IMR-90 (cell line): Measurements from ENCODE around the gene TGFB2. TPM values are rescaled to one million over a fixed set of nuclear protein-coding genes. Genes with fewer than 3 reads are reported as not detected.

Source experiments
- ATAC-seq: fragments of 200-7000 bp; cut with Tn5 transposase; 2 replicates; pipeline ENCODE4 v1.9.1; 2020; ENCODE audit warnings: low read depth, mild to moderate bottlenecking, moderate library complexity
- BruUV-seq: library from RNA; stranded (reverse); fragments of 400-500 nt; replicated peaks from 2 replicates; lab custom pipeline; 2021; lab: Mats Ljungman, UMichigan
- CTCF ChIA-PET: fragments of 300-600 bp; formaldehyde crosslinking; extraction: SDS; loops from one replicate; lab custom pipeline; 2021; ENCODE audit warnings: antibody characterized with exemption; lab: Yijun Ruan, JAX
- POLR2A ChIA-PET: fragments of 300-600 bp; sonication (Branson Sonifier 250); formaldehyde crosslinking; loops from one replicate; lab custom pipeline; 2022; ENCODE audit warnings: antibody characterized with exemption; ENCODE audit not compliant: unreplicated experiment; lab: Charles Lee
- DNase-seq: peaks from one replicate; pipeline ENCODE4 v3.0.0; 2013
- H2AFZ ChIP-seq: replicated peaks from 2 replicates; pipeline ENCODE3; 2013; ENCODE audit warnings: low read length, mild to moderate bottlenecking; ENCODE audit not compliant: poor library complexity
- H2AK5ac ChIP-seq: 2 replicates; pipeline ENCODE4 v1.6.1; 2013; ENCODE audit warnings: low read depth, low read length, inconsistent platforms
- H2AK9ac ChIP-seq: replicated peaks from 2 replicates; pipeline ENCODE3; 2013; ENCODE audit warnings: mild to moderate bottlenecking, low read depth, low read length, moderate library complexity; ENCODE audit not compliant: poor library complexity
- H2BK120ac ChIP-seq: 2 replicates; pipeline ENCODE4 v1.6.1; 2013; ENCODE audit warnings: low read depth, low read length, inconsistent platforms
- H2BK15ac ChIP-seq: 3 replicates; pipeline ENCODE4 v1.6.1; 2013; ENCODE audit warnings: low read depth, low read length, inconsistent platforms
- H2BK20ac ChIP-seq: 2 replicates; pipeline ENCODE4 v1.6.1; 2013; ENCODE audit warnings: low read depth, mild to moderate bottlenecking, inconsistent platforms, low read length, moderate library complexity
- H2BK5ac ChIP-seq: 2 replicates; pipeline ENCODE4 v1.6.1; 2013; ENCODE audit warnings: mild to moderate bottlenecking, low read depth, low read length, inconsistent platforms; ENCODE audit not compliant: poor library complexity, severe bottlenecking
- H3K14ac ChIP-seq: replicated peaks from 2 replicates; pipeline ENCODE4 v1.6.1; 2013; ENCODE audit warnings: low read depth, low read length, inconsistent platforms
- H3K18ac ChIP-seq: 2 replicates; pipeline ENCODE4 v1.6.1; 2013; ENCODE audit warnings: low read depth, low read length, control low read depth
- H3K23ac ChIP-seq: 2 replicates; pipeline ENCODE4 v1.6.1; 2013; ENCODE audit warnings: low read depth, low read length, inconsistent platforms
- H3K27ac ChIP-seq: 2 replicates; pipeline ENCODE4 v1.5.1; 2013; ENCODE audit warnings: mild to moderate bottlenecking, control low read depth, low read length; ENCODE audit not compliant: insufficient read depth
- H3K27me3 ChIP-seq: 2 replicates; pipeline ENCODE4 v1.6.1; 2013; ENCODE audit warnings: low read length; ENCODE audit not compliant: control insufficient read depth, insufficient read depth
- H3K36me3 ChIP-seq: 2 replicates; pipeline ENCODE4 v1.6.1; 2013; ENCODE audit warnings: low read length, mixed read lengths; ENCODE audit not compliant: control insufficient read depth, insufficient read depth
- H3K4ac ChIP-seq: 2 replicates; pipeline ENCODE4 v1.6.1; 2013; ENCODE audit warnings: low read depth, low read length, inconsistent platforms
- H3K4me1 ChIP-seq: 2 replicates; pipeline ENCODE4 v1.6.1; 2013; ENCODE audit warnings: low read length, mixed read lengths; ENCODE audit not compliant: control insufficient read depth, insufficient read depth
- H3K4me2 ChIP-seq: 2 replicates; pipeline ENCODE4 v1.6.1; 2013; ENCODE audit warnings: low read depth, mild to moderate bottlenecking, control low read depth, low read length, moderate library complexity
- H3K4me3 ChIP-seq: 2 replicates; pipeline ENCODE4 v1.5.1; 2013; ENCODE audit warnings: low read depth, mild to moderate bottlenecking, control low read depth, low read length, moderate library complexity; ENCODE audit not compliant: insufficient read depth
- H3K56ac ChIP-seq: 2 replicates; pipeline ENCODE4 v1.6.1; 2013; ENCODE audit warnings: low read length, inconsistent platforms; ENCODE audit not compliant: insufficient read depth; ENCODE audit errors: extremely low read depth
- H3K79me1 ChIP-seq, 2 experiments: 2 replicates each; pipeline ENCODE4 v1.6.1; 2013; ENCODE audit warnings: low read length in 2 of 2, inconsistent platforms in 1 of 2, low read depth in 1 of 2
- H3K9ac ChIP-seq: 2 replicates; pipeline ENCODE4 v1.6.1; 2013; ENCODE audit warnings: low read depth, low read length, control low read depth
- H3K9me1 ChIP-seq: 2 replicates; pipeline ENCODE4 v1.6.1; 2013; ENCODE audit warnings: low read length, inconsistent platforms; ENCODE audit not compliant: insufficient read depth
- H3K9me3 ChIP-seq: 2 replicates; pipeline ENCODE4 v1.6.1; 2013; ENCODE audit warnings: low read length; ENCODE audit not compliant: control insufficient read depth, insufficient read depth
- H4K20me1 ChIP-seq: 2 replicates; pipeline ENCODE4 v1.6.1; 2013; ENCODE audit warnings: low read length, inconsistent platforms; ENCODE audit not compliant: insufficient read depth
- H4K5ac ChIP-seq: 2 replicates; pipeline ENCODE4 v1.6.1; 2013; ENCODE audit warnings: mild to moderate bottlenecking, low read depth, low read length, control low read depth
- H4K8ac ChIP-seq, 2 experiments: 2 replicates each; pipeline ENCODE4 v1.6.1; 2013; ENCODE audit warnings: low read depth in 2 of 2, low read length in 2 of 2, control low read depth in 1 of 2, inconsistent platforms in 1 of 2
- H4K91ac ChIP-seq: 2 replicates; pipeline ENCODE4 v1.6.1; 2013; ENCODE audit warnings: low read depth, low read length, inconsistent platforms; ENCODE audit not compliant: insufficient read depth
- BHLHE40 ChIP-seq: fragments of 150-350 bp; IDR thresholded peaks from 2 replicates; pipeline ENCODE4 v1.6.1; 2016; ENCODE audit warnings: mild to moderate bottlenecking, low read depth, low read length
- CEBPB ChIP-seq: IDR thresholded peaks from 2 replicates; pipeline ENCODE4 v1.6.1; 2012; ENCODE audit warnings: low read depth, low read length, improper control_type of control experiment
- CHD1 ChIP-seq: IDR thresholded peaks from 2 replicates; pipeline ENCODE4 v1.6.1; 2012; ENCODE audit warnings: low read depth, low read length, improper control_type of control experiment
- CTCF ChIP-seq: conservative IDR thresholded peaks from 2 replicates; pipeline ENCODE4 v1.5.1; 2012; ENCODE audit warnings: mild to moderate bottlenecking, low read depth, low read length, improper control_type of control experiment
- ELK1 ChIP-seq: fragments of 150-350 bp; IDR thresholded peaks from 2 replicates; pipeline ENCODE4 v1.6.1; 2016; ENCODE audit warnings: low read depth, mild to moderate bottlenecking, low read length, moderate library complexity, borderline replicate concordance
- FOS ChIP-seq: fragments of 150-350 bp; IDR thresholded peaks from 2 replicates; pipeline ENCODE4 v1.6.1; 2016; ENCODE audit warnings: low read depth, low read length
- MAFK ChIP-seq: IDR thresholded peaks from 2 replicates; pipeline ENCODE4 v1.6.1; 2012; ENCODE audit warnings: low read depth, low read length, improper control_type of control experiment
- MAZ ChIP-seq: IDR thresholded peaks from 2 replicates; pipeline ENCODE4 v1.6.1; 2012; ENCODE audit warnings: low read depth, mild to moderate bottlenecking, low read length, improper control_type of control experiment, moderate library complexity, borderline replicate concordance
- MXI1 ChIP-seq: IDR thresholded peaks from 2 replicates; pipeline ENCODE4 v1.6.1; 2012; ENCODE audit warnings: low read depth, mild to moderate bottlenecking, low read length, moderate library complexity, borderline replicate concordance
- NFE2L2 ChIP-seq: fragments of 150-350 bp; IDR thresholded peaks from 2 replicates; pipeline ENCODE4 v1.6.1; 2016; ENCODE audit warnings: low read depth, mild to moderate bottlenecking, low read length
- POLR2A ChIP-seq: IDR thresholded peaks from 2 replicates; pipeline ENCODE4 v1.6.1; 2012; ENCODE audit warnings: mild to moderate bottlenecking, low read depth, low read length
- RAD21 ChIP-seq: IDR thresholded peaks from 2 replicates; pipeline ENCODE4 v1.6.1; 2012; ENCODE audit warnings: low read length, improper control_type of control experiment
- RCOR1 ChIP-seq: IDR thresholded peaks from 2 replicates; pipeline ENCODE4 v1.6.1; 2012; ENCODE audit warnings: mild to moderate bottlenecking, low read length, improper control_type of control experiment; ENCODE audit not compliant: insufficient replicate concordance
- RFX5 ChIP-seq: IDR thresholded peaks from 2 replicates; pipeline ENCODE4 v1.8.0; 2012; ENCODE audit warnings: low read depth, mild to moderate bottlenecking, low read length, moderate library complexity
- SMC3 ChIP-seq: fragments of 150-350 bp; IDR thresholded peaks from 2 replicates; pipeline ENCODE4 v1.6.1; 2016; ENCODE audit warnings: low read depth, mild to moderate bottlenecking, antibody characterized with exemption, low read length, moderate library complexity
- USF2 ChIP-seq: fragments of 150-350 bp; IDR thresholded peaks from 2 replicates; pipeline ENCODE4 v1.6.1; 2017; ENCODE audit warnings: mild to moderate bottlenecking, antibody characterized with exemption, low read length, low read depth
- WGBS, 2 experiments: methylation state at CpG; one replicate each; pipeline versions ENCODE4 v1.1.5 to v1.1.7; 2013; ENCODE audit warnings: missing lambda C conversion rate in 2 of 2; ENCODE audit not compliant: insufficient read length in 1 of 2; ENCODE audit errors: extremely low coverage in 2 of 2; 5-methylcytosine and 5-hydroxymethylcytosine counted together
- dilution Hi-C: fragments of 300-500 bp; cut with HindIII; formaldehyde crosslinking; loops from one replicate; pipeline ENCODE4 v1.14.3; 2018; ENCODE audit warnings: low sequenced_read_pairs; ENCODE audit not compliant: unreplicated experiment
- in situ Hi-C: fragments of 300-500 bp; cut with MboI; formaldehyde crosslinking; loops from 3 replicates; pipeline ENCODE4 v1.14.3; 2019; ENCODE audit warnings: low sequenced_read_pairs, inconsistent platforms, mixed read lengths
- intact Hi-C: fragments of 100-400 bp; cut with micrococcal nuclease; formaldehyde crosslinking; loops from 2 replicates; pipeline ENCODE4 v1.10.0; 2022
- polyA plus RNA-seq, 3 experiments: library from polyadenylated mRNA; depleted of rRNA; stranded (reverse); fragments of >200 nt; gene quantifications; 2 replicates each; pipeline ENCODE4 v1.2.3, GENCODE V29; 2012; ENCODE audit warnings: low replicate concordance in 1 of 3
- total RNA-seq: library from RNA; depleted of rRNA; stranded (reverse); fragments of >200 nt; gene quantifications from 2 replicates; pipeline ENCODE4 v1.2.3, GENCODE V29; 2012

TGFB2 gene
- total and polyA plus RNA-seq, 2 of the 4 experiments (the other 2 are of a cell fraction) = 3.7 to 3.8 TPM

GRCh38 chr1:218402786-218403120 lies 57.6 kb downstream of the TGFB2 start:
- Histone ChIP-seq H2AK9ac (no peak overlapping the region), H3K36me3 (peaks cover 1% of the 10 kb centered on the region; the same call in 1 of the 2 replicates), H2AFZ (no peak overlapping the region), H3K9me3 (no peaks in the 10 kb centered on the region), H2BK15ac (no peak overlapping the region), H4K5ac (no peak overlapping the region), H4K91ac (no peak overlapping the region), H3K4me1 (peaks cover 9% of the 10 kb centered on the region; the same call in 1 of the 2 replicates), H4K20me1 (no peaks in the 10 kb centered on the region), H3K79me1 (peaks cover 0 to 3% of the 10 kb centered on the region in 2 experiments; a peak in 2 of 4 replicates), H2BK120ac (no peak overlapping the region), H3K27ac (no peak overlapping the region), H2BK20ac (no peak overlapping the region), H3K9ac (no peak overlapping the region), H2BK5ac (no peak overlapping the region), H4K8ac (no peak overlapping the region), H3K4me3 (no peak overlapping the region), H3K4me2 (no peak overlapping the region), H3K14ac (no peak overlapping the region), H3K56ac (no peak overlapping the region), H3K4ac (no peak overlapping the region), H3K27me3 (no peaks in the 10 kb centered on the region), H2AK5ac (no peak overlapping the region), H3K23ac (no peak overlapping the region), H3K9me1 (no peaks in the 10 kb centered on the region), H3K18ac (no peak overlapping the region)
- peak; percentile 9; the same call in 1 of the 2 replicates for ATAC-seq
- dilution Hi-C loops (no loop called here), in situ Hi-C loops (no loop called here), intact Hi-C loops (no loop called here)
- POLR2A ChIA-PET = no interaction called here
- CTCF ChIA-PET = no interaction called here
- BruUV-seq = no TSS peak
- DNase-seq = no peak
- WGBS, 2 experiments = 57% methylated on average over 3 of the region's 7 CpGs; no CpG with 5 or more reads in 1 of the 2 experiments
- TF ChIP-seq SMC3 = no peak
- no peak for TF ChIP-seq CTCF
- TF ChIP-seq CEBPB = no peak
- no peak for TF ChIP-seq BHLHE40
- no peak for TF ChIP-seq USF2
- TF ChIP-seq ELK1 = no peak
- no peak for TF ChIP-seq CHD1
- no peak for TF ChIP-seq NFE2L2
- TF ChIP-seq FOS = no peak
- no peak for TF ChIP-seq MAFK
- TF ChIP-seq RFX5 = no peak
- TF ChIP-seq POLR2A = no peak
- TF ChIP-seq RAD21 = no peak
- no peak for TF ChIP-seq MXI1
- no peak for TF ChIP-seq MAZ
- no peak for TF ChIP-seq RCOR1
